A549 (cell line): ENCODE measurements around the gene KCNJ6. TPM values are rescaled to one million over a fixed set of nuclear protein-coding genes. Genes with fewer than 3 reads are reported as not detected.
A peak's percentile ranks its signal among the peaks of the same experiment; 100 is the strongest.

Source experiments
- ATAC-seq, 2 experiments: fragments of 200-7000 bp in 1 of 2; fragments of >200 bp in 1 of 2; cut with Nextera tagmentation in 1 of 2; cut with Tn5 transposase in 1 of 2; 3 replicates each; pipeline versions ENCODE4 v1.8.0 to v1.9.1; 2018 to 2020; ENCODE audit warnings: mild to moderate bottlenecking in 1 of 2, moderate library complexity in 1 of 2
- CTCF ChIA-PET: fragments of 300-600 bp; sonication (Branson Sonifier 250); formaldehyde crosslinking; extraction: SDS; loops from one replicate; lab custom pipeline; 2021; ENCODE audit warnings: antibody characterized with exemption, inconsistent platforms; lab: Yijun Ruan, JAX
- POLR2A ChIA-PET: fragments of 350-600 bp; formaldehyde crosslinking; extraction: SDS; loops from one replicate; lab custom pipeline; 2021; ENCODE audit warnings: antibody characterized with exemption, inconsistent platforms; lab: Yijun Ruan, JAX
- DNase-seq, 2 experiments: peaks; one replicate each; pipeline versions ENCODE4 v3.0.0 to v3.0.0-alpha.2; 2011 to 2016; ENCODE audit warnings: low read depth in 1 of 2, low spot score in 1 of 2
- FAIRE-seq: peaks from 2 replicates; lab custom pipeline; 2011; peaks lifted over from hg19 to GRCh38; lab: Jason Lieb, UNC
- H3K27ac ChIP-seq, 2 experiments: fragments of >200 bp; sonication (Bioruptor Twin); formaldehyde crosslinking; 3 replicates each; pipeline ENCODE4 v1.5.1; 2016 to 2017
- H3K4me1 ChIP-seq: fragments of >200 bp; sonication (Bioruptor Twin); formaldehyde crosslinking; 3 replicates; pipeline ENCODE4 v1.6.1; 2016
- H3K4me2 ChIP-seq: fragments of >200 bp; sonication (Bioruptor Twin); formaldehyde crosslinking; 3 replicates; pipeline ENCODE4 v1.6.1; 2016
- H3K4me3 ChIP-seq: fragments of >200 bp; sonication (Bioruptor Twin); formaldehyde crosslinking; 3 replicates; pipeline ENCODE4 v1.5.1; 2016
- H3K9me3 ChIP-seq: fragments of >200 bp; sonication (Bioruptor Twin); formaldehyde crosslinking; 3 replicates; pipeline ENCODE4 v1.6.1; 2016
- BHLHE40 ChIP-seq: IDR thresholded peaks from 2 replicates; pipeline ENCODE4 v1.6.1; 2012; ENCODE audit warnings: low read depth, low read length, inconsistent platforms
- CBX2 ChIP-seq: fragments of 200-600 bp; sonication (generic); IDR thresholded peaks from 2 replicates; pipeline ENCODE4 v1.6.1; 2016; ENCODE audit warnings: low read depth, mild to moderate bottlenecking, borderline replicate concordance
- CHD2 ChIP-seq: fragments of 150-350 bp; IDR thresholded peaks from 2 replicates; pipeline ENCODE4 v1.6.1; 2014; ENCODE audit warnings: low read length; ENCODE audit not compliant: partially characterized antibody
- EHMT2 ChIP-seq: fragments of 200-600 bp; sonication (generic); IDR thresholded peaks from 2 replicates; pipeline ENCODE4 v1.6.1; 2016; ENCODE audit warnings: antibody characterized with exemption, low read depth, mild to moderate bottlenecking, moderate library complexity
- KDM5A ChIP-seq: fragments of 200-600 bp; sonication (generic); IDR thresholded peaks from 2 replicates; pipeline ENCODE4 v1.6.1; 2016; ENCODE audit warnings: antibody characterized with exemption, mild to moderate bottlenecking
- MAFK ChIP-seq: fragments of 450-650 bp; IDR thresholded peaks from 2 replicates; pipeline ENCODE4 v1.6.1; 2014; ENCODE audit not compliant: partially characterized antibody
- MAZ ChIP-seq: fragments of 150-350 bp; IDR thresholded peaks from 2 replicates; pipeline ENCODE4 v1.6.1; 2014; ENCODE audit warnings: antibody characterized with exemption, low read depth, low read length, borderline replicate concordance
- NPAS2 ChIP-seq: fragments of 250-450 bp; sonication (Bioruptor Pico); IDR thresholded peaks from 2 replicates; pipeline ENCODE4 v1.8.0; 2022; ENCODE audit warnings: mild to moderate bottlenecking, moderate library complexity, borderline replicate concordance
- NR3C1 ChIP-seq: fragments of >200 bp; sonication (Bioruptor Twin); formaldehyde crosslinking; IDR thresholded peaks from 3 replicates; pipeline ENCODE4 v1.6.1; 2017
- RNF2 ChIP-seq: fragments of 200-600 bp; sonication (generic); IDR thresholded peaks from 2 replicates; pipeline ENCODE4 v1.6.1; 2016; ENCODE audit warnings: low read depth, mild to moderate bottlenecking, antibody characterized with exemption, moderate library complexity, borderline replicate concordance
- SREBF2 ChIP-seq: fragments of 450-650 bp; IDR thresholded peaks from 2 replicates; pipeline ENCODE4 v1.6.1; 2014; ENCODE audit warnings: mild to moderate bottlenecking, moderate library complexity
- TP53 ChIP-seq: fragments of 250-450 bp; sonication (Bioruptor Pico); IDR thresholded peaks from 2 replicates; pipeline ENCODE4 v1.5.0; 2021; ENCODE audit warnings: mild to moderate bottlenecking, moderate library complexity
- ZSCAN20 ChIP-seq: fragments of 250-450 bp; sonication (Bioruptor Pico); IDR thresholded peaks from 2 replicates; pipeline ENCODE4 v1.8.0; 2022; ENCODE audit warnings: mild to moderate bottlenecking, moderate library complexity
- WGBS: methylation state at CpG from one replicate; pipeline ENCODE4 v1.1.6; 2017; ENCODE audit errors: missing lambda C conversion rate; 5-methylcytosine and 5-hydroxymethylcytosine counted together
- polyA plus RNA-seq, 4 experiments: library from polyadenylated mRNA; depleted of rRNA in 3 of 4; stranded (reverse); fragments of >200 nt; fragmentation: RNase III in 1 of 4; extraction: RNeasy Plus Mini Kit Qiagen cat#74134 plus additional on column Dnase treatment in 1 of 4; gene quantifications; 2 replicates in 3 of 4; 3 replicates in 1 of 4; pipeline ENCODE4 v1.2.3, GENCODE V29; 2011 to 2017
- TF ChIP-seq, protein P1 (sequence below): fragments of 250-450 bp; sonication (Bioruptor Pico); IDR thresholded peaks from 2 replicates; pipeline ENCODE4 v1.5.0; 2021; ENCODE audit warnings: mild to moderate bottlenecking, moderate library complexity, borderline replicate concordance
- TF ChIP-seq, protein P2 (sequence below): IDR thresholded peaks from 2 replicates; pipeline ENCODE4 v1.6.1; 2012; ENCODE audit warnings: low read depth, borderline replicate concordance
- TF ChIP-seq, protein P3 (sequence below): fragments of >200 bp; sonication (Bioruptor Twin); formaldehyde crosslinking; IDR thresholded peaks from 2 replicates; pipeline ENCODE4 v1.6.1; 2016

The KCNJ6 gene
- polyA plus RNA-seq, 2 of the 4 experiments (the other 2 are of a cell fraction), result 0.68 to 1.4 TPM

DNA sequence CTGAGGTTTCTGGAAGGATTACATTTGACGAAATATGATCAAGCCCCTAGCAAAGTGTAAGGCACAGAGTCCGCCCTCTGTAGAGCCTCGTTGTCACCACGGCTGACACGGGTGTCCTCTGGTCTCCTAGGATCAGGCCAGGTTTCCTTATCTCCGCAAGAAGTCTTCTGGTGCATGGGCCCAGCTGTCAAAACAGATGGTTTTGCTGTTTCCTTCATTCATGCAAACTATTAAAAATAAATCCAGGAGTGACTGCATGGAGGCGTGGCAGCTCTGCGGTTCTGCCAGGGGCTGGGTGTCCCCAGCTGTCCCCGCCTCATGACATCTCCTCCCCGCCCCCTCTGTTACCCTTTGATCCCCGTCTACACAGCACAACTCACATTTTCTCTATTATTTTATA, 340.7 kb downstream of the KCNJ6 start (continued):
- TF ChIP-seq, protein P1, sequence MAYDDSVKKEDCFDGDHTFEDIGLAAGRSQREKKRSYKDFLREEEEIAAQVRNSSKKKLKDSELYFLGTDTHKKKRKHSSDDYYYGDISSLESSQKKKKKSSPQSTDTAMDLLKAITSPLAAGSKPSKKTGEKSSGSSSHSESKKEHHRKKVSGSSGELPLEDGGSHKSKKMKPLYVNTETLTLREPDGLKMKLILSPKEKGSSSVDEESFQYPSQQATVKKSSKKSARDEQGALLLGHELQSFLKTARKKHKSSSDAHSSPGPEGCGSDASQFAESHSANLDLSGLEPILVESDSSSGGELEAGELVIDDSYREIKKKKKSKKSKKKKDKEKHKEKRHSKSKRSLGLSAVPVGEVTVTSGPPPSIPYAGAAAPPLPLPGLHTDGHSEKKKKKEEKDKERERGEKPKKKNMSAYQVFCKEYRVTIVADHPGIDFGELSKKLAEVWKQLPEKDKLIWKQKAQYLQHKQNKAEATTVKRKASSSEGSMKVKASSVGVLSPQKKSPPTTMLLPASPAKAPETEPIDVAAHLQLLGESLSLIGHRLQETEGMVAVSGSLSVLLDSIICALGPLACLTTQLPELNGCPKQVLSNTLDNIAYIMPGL (CRISPR knock-in tag), result no peak
- TF ChIP-seq TP53 (CRISPR knock-in tag) (no peak), KDM5A (no peak)

DNA sequence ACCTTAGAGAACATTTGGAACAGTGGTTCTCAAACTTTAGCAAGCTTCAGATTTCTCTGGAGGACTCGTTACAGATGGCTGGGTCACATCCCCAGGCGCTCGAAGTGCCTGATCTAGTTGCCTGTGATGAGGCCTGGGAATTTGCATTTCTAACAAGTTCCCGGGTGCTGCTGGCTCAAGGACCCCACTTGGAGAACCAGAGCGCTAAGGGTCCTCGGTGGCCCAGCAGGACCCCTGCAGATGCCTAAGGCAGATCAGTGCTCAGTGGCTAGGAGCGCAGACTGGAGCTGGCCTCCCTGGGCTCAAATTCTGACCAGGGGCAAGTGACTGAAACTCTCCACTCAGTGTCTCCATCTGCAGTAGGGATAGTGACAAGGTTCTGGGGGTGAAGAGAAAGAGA, 341.5 kb downstream of the KCNJ6 start:
- H3K4me3 ChIP-seq, result no peak overlapping the region
- FAIRE-seq (no peak), ATAC-seq (no peak), DNase-seq (no peak)
- H3K4me1 ChIP-seq, result no peaks in the 10 kb centered on the region
- POLR2A ChIA-PET, result interaction anchor here (2.9 kb wide), 1 partner anchor 11 kb away, joined by 12 read pairs; no protein-coding TSS in a partner anchor
- CTCF ChIA-PET, result interaction anchor here (1.3 kb wide), 1 partner anchor 11 kb away, joined by 3 read pairs; no protein-coding TSS in a partner anchor
- no peak overlapping the region for H3K27ac ChIP-seq
- 90% methylated on average over 7 of the region's 7 CpGs for WGBS
- no peak for TF ChIP-seq RNF2
- no peak for TF ChIP-seq NR3C1
- no peak for TF ChIP-seq CBX2
- TF ChIP-seq SREBF2, result no peak
- TF ChIP-seq BHLHE40, result no peak
- TF ChIP-seq CHD2, result no peak
- TF ChIP-seq MAZ, result no peak
- no peak for TF ChIP-seq NPAS2
- no peak overlapping the region for H3K4me2 ChIP-seq
- H3K9me3 ChIP-seq, result peaks cover 11% of the 10 kb centered on the region

DNA sequence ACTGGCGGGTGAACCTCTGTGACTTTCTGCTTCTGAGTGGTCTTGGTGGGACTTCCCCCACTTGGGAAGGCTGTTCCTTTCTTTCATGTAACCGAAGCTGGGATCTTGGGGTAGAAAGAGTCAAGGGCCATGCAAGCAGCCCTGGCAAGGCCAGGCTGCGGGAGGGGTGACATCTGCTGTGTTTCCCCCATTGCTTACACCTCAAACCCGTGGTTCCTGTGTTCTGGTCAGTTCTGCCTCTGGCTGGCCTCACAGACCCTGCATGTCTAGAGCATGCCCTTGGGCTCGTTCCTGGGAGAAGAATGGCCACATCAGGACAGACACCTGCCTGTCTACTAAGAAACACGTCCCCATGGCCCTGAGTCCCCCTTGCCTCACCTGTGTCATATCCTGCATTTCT, 341.9 kb downstream of the KCNJ6 start:
- WGBS, result 85% methylated on average over 4 of the region's 6 CpGs
- POLR2A ChIA-PET, result interaction anchor here (2.9 kb wide), 1 partner anchor 10 kb away, joined by 12 read pairs; no protein-coding TSS in a partner anchor
- Histone ChIP-seq H3K4me2 (no peak overlapping the region), H3K27ac (no peak overlapping the region)
- ATAC-seq (no peak), FAIRE-seq (no peak), DNase-seq (no peak)
- CTCF ChIA-PET, result no interaction called here
- TF ChIP-seq ZSCAN20 (CRISPR knock-in tag), result no peak
- TF ChIP-seq, protein P2, sequence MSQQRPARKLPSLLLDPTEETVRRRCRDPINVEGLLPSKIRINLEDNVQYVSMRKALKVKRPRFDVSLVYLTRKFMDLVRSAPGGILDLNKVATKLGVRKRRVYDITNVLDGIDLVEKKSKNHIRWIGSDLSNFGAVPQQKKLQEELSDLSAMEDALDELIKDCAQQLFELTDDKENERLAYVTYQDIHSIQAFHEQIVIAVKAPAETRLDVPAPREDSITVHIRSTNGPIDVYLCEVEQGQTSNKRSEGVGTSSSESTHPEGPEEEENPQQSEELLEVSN, result no peak
- TF ChIP-seq, protein P3, sequence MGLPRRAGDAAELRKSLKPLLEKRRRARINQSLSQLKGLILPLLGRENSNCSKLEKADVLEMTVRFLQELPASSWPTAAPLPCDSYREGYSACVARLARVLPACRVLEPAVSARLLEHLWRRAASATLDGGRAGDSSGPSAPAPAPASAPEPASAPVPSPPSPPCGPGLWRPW, result no peak
- no peak for TF ChIP-seq NPAS2
- TF ChIP-seq, all 56 proteins: peak for 0
- peaks cover 7% of the 10 kb centered on the region for H3K9me3 ChIP-seq
- H3K4me1 ChIP-seq, result no peaks in the 10 kb centered on the region
- H3K4me3 ChIP-seq, result no peak overlapping the region

DNA sequence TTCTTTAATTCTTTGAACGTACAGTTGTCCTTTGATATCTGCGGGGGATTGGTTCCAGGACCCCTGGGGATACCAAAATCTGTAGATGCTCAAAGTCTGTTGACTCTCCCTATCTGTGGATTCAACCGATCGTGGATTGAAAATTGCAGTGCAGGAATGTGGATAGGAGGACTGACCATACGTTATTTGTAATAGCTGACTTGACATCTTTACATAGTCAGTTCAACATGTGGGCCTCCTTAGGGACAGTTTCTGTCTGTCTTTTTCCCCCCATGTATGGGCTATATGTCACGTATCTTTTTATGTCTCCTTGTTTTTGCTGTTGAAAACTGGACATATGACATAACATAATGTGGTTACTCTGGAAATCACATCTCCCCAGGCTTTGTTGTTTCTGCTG, 344.8 kb downstream of the KCNJ6 start:
- Histone ChIP-seq H3K9me3 (no peaks in the 10 kb centered on the region), H3K27ac (no peak overlapping the region), H3K4me2 (no peak overlapping the region), H3K4me1 (no peaks in the 10 kb centered on the region), H3K4me3 (no peak overlapping the region)
- ChIA-PET POLR2A (no interaction called here), CTCF (no interaction called here)
- 83% methylated on average over 6 of the region's 6 CpGs for WGBS
- no peak for ATAC-seq
- DNase-seq, result no peak
- TF ChIP-seq EHMT2 (no peak), MAFK (peak; percentile 43)
- FAIRE-seq, result no peak

DNA sequence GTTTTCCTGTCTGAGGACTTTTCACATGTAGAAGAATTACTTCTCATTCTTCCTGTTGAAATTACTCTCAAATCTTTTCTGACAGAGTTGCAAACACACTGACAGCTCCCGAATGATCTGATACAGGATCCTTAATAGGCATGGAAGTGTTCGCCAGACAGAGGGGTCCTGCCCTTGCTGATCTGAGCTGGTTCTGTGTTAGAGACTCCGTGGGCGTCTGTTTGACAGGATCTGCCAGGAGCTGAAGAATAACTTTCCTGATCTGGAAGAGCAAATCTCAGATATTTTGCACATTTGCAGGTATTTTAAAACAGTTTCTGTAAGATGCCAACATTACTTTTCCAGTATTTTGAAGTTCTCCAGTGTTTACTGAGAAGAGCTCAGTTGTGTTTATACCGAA, 347.3 kb downstream of the KCNJ6 start:
- H3K4me2 ChIP-seq, result no peak overlapping the region
- no peaks in the 10 kb centered on the region for H3K9me3 ChIP-seq
- H3K4me1 ChIP-seq, result peaks cover 17% of the 10 kb centered on the region
- 83% methylated on average over 5 of the region's 5 CpGs for WGBS
- ChIA-PET POLR2A (no interaction called here), CTCF (no interaction called here)
- no peak for ATAC-seq
- TF ChIP-seq, protein P2, result no peak
- H3K27ac ChIP-seq, result no peak overlapping the region
- FAIRE-seq, result no peak
- no peak for DNase-seq
- no peak overlapping the region for H3K4me3 ChIP-seq
